Activated CD8-positive, alpha-beta memory T cell treated with anti-CD3 and anti-CD28 coated beads for 1 hour (primary cell): ENCODE results near the gene SMIM23.

Experiments used
- DNase-seq, 2 donors: peaks; one replicate each; pipeline ENCODE4 v3.0.0-alpha.2; 2020; ENCODE audit warnings: low read depth in 1 of 2; ENCODE audit errors: extremely low read depth in 1 of 2

Gene SMIM23

GRCh38 chr5:171813270-171813669 is 27.7 kb downstream of the SMIM23 start:
- DNase-seq, result no peak

- no peak for DNase-seq
Observed at GRCh38 chr5:171813813-171814490, 28.3 kb downstream of the SMIM23 start.

- DNase-seq, result no peak
Observed at GRCh38 chr5:171816666-171817065, 31.0 kb downstream of the SMIM23 start.

DNA sequence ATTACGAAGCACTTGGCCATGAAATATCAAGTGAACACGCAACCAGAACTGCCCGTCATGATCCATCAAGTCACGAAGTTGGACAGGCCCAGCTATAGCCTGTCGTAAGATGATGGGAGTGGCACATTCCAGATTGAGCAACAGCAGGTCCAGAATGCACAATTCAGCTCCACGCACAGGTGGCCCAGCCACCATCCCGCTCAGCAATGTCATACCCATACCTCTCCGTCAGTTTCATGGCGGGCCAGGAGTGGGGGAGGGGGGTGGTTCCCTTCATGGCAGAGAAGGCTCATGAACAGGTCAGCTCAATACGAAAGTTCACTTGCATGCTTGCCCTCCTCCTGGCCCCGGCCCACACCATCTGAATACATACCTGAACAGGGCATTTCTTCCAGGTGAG is 34.9 kb downstream of the SMIM23 start:
- no peak for DNase-seq

- no peak for DNase-seq
Observed at GRCh38 chr5:171821286-171821685, 35.7 kb downstream of the SMIM23 start.

DNA sequence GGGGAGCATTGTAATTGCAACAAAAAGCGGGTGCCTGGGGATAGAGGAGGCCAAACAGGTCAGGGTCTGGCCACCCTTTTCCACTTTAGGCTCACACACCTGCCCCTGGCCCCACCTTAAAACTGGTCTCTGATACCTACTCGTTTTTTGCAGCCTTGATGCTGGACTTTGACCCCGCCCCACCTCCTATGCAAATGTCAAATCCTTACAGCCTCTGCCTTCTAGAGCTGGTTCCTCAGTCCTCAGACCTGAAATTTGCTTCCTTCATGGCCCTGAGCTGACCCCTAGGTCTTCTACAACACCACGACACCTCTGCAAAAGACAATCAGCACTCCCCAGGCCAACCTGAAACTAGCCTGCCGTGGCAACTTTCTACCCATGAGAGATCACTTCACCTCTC is 37.7 kb downstream of the SMIM23 start:
- DNase-seq, result no peak

GRCh38 chr5:171825051-171825450 is 39.4 kb downstream of the SMIM23 start:
- DNase-seq, result no peak

DNA sequence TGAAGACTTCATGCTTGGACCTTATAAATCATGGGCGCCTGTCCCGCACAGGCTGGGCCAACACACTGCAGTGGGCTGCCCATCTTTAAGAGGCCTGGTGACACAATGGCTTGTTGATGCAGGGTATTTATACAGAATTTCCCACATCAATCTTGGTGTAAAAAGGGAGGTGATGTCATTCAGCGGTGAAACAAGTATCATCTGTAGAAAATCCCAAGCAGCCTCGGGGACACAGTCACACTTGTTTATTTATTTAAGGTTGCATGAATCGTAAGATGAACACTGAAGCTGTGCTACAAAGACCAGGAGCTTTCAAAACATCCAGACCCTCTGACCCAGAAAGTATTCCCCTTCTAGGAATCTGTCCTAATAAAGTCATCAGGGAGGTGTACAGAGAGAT is 40.5 kb downstream of the SMIM23 start:
- DNase-seq, result no peak

DNA sequence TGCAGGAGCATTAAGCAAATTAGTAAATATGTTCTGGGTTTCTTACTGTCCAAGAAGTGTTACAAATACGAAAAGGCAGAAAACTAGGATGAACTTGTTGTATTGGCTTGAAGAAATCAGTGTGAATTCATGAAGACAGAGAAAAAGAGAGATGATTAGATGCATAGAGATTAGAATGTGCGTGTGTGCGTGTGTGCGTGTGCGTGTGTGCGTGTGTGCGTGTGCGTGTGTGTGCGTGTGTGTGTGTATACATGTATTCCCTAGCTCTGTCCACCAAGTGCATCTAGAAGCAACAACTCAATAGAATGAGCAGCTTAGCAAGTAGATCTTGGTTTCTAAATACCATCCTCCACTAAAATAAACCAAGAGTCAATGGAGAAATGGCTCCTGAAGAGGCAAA is 41.5 kb downstream of the SMIM23 start:
- no peak for DNase-seq

DNA sequence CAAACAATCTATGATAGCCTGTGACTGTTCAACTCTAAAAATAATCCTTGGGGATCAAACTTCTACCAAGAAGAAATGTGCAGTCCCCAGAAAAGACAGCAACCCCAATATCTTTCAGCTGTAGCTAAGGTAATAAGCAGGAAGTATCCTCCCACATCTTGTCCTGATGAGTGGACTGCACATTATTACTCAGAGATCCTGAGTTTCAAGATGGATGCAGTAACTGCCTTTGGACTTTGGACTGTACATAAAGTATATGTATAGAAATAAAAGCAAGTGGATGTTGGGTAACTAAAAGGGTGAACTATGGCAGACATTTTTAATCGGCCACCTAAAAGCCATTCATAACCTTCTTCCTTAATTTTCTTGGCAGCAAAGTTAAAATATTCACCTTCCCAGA is 45.1 kb downstream of the SMIM23 start:
- DNase-seq, result no peak

- no peak for DNase-seq
Observed at GRCh38 chr5:171832775-171833174, 47.2 kb downstream of the SMIM23 start.

DNA sequence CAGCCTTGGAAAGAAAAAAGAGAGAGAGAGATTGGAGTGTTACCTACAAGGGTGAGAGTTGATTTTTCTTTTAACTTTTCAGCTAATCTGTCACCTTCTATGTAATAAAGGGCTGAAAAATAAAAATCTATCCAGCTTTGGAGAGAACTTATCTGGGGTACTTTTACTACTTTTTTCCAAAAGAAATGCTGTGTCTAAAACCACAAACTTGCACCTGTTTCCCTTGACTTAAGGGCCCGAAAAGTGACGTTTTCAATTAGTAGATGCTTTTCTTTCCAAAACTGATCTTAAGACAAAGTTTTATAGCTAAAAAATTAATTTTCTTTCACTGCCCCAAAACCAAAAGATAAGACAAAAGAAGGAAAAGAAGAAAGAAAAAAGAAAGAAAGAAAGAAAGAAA is 48.8 kb downstream of the SMIM23 start:
- DNase-seq, result no peak

GRCh38 chr5:171835066-171835465 is 49.4 kb downstream of the SMIM23 start:
- DNase-seq, result no peak

DNA sequence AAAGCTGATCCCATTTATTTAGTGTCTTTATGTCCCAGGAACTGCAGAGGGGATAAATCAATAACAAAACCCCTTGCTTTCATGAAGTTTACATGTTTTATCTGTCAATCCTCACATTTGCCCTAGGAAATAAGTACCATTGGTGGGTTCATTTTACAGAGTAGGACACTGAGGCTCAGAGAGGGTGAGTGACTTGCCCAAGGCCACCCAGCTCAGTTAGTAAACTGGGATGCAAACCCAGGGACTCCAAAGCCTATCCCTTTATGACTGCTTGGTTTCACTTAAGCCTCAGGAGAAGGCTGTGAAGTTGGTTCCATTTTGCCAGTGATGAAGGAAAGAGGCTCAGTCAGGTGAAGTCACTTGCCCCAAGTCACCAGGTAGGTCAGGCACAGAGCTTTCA is 51.9 kb downstream of the SMIM23 start:
- DNase-seq, result no peak

GRCh38 chr5:171838066-171838465 is 52.4 kb downstream of the SMIM23 start:
- no peak for DNase-seq

DNA sequence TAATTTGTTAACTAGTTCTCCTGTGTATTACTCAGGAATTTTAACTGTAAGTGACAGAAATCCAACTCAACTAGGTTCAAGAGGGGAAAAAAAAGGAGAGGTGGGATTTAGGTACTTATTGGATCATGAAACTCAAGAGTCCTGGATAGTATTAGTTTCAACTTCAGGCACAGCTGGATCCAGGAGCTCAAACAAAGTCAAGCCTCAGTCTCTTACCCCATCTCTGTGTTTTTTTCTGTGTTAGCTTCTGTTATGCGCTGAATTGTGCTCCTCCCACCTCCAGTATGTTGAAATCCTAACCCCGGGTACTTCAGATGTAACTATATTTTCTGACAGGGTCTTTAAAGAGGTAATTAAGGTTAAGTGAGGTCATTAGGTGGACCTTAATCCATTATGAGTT is 53.5 kb downstream of the SMIM23 start:
- DNase-seq, result no peak

DNA sequence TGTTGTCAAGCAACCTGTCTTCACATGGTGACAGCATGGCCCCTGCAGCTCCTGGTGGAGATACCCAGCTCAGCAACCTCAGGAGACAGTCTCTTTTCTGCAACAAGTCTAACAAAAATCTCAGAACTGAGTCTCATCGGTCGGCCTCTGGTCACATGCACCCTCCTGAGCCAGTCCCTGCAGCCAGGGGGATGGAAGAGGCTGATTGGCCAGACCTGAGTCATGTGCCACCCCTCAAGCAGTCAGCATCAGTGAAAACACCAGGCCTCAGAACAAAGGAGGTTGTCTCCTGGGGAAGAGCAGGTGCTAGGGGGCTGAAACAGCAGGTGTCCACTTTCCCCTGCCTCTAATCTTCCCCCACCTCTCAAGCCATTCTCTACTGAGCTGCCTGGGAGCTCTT is 54.4 kb downstream of the SMIM23 start:
- DNase-seq, result no peak
